ENCODE measurements around the gene SGK1. TPM values are rescaled to one million over a fixed set of nuclear protein-coding genes. Genes with fewer than 3 reads are reported as not detected.
"Not testable (repeated sequence)": the region's sequence is repeated elsewhere in the genome, so short reads cannot be mapped to it uniquely, and the experiment has no call there.

Gene SGK1
- total RNA-seq, 2 experiments from 2014 or later = 27.9 to 35.1 TPM

DNA sequence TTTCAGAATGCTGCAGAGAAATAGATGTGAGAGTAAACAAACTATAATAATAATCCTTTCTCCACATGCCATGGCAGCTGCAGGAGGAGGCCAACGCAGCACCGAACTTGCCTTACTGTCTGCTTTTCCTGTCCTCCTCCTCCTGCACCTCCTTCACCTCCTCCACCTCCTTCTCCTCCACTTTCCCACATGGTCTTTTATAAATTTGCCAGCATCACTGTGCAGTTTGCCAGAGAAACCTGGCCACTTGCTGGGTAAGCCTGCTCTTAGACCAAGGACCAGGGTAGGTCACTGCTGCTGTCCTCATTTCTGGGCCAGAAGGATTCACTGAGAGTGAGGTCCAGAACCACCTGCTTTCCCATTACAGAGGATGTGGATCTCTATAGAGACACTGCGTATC lies 8.7 kb downstream of the SGK1 start:
- Mint-ChIP-seq H3K27me3 (peaks cover 7% of the 10 kb centered on the region), H3K4me1 (peaks cover 7% of the 10 kb centered on the region), H3K4me3 (no peak overlapping the region), H3K9me3 (no peaks in the 10 kb centered on the region), H3K36me3 (ENCODE audit: low read depth) (no peaks in the 10 kb centered on the region), H3K27ac (no peak overlapping the region)
- ChIA-PET CTCF (no interaction called here), POLR2A (no interaction called here)
- DNase-seq = no peak

GRCh38 chr6:134308800-134309199 lies 9.1 kb downstream of the SGK1 start:
- H3K4me1 Mint-ChIP-seq = peaks cover 7% of the 10 kb centered on the region
- H3K27me3 Mint-ChIP-seq = peaks cover 7% of the 10 kb centered on the region
- H3K27ac Mint-ChIP-seq = no peak overlapping the region
- ChIA-PET POLR2A (no interaction called here), CTCF (no interaction called here)
- no peak for DNase-seq
- no peaks in the 10 kb centered on the region for H3K9me3 Mint-ChIP-seq
- H3K36me3 Mint-ChIP-seq (ENCODE audit: low read depth) = no peaks in the 10 kb centered on the region
- H3K4me3 Mint-ChIP-seq = no peak overlapping the region

- peaks cover 4% of the 10 kb centered on the region for H3K4me1 Mint-ChIP-seq
- H3K9me3 Mint-ChIP-seq = no peaks in the 10 kb centered on the region
- H3K27me3 Mint-ChIP-seq = peaks cover 1% of the 10 kb centered on the region
- H3K4me3 Mint-ChIP-seq = no peak overlapping the region
- ChIA-PET CTCF (no interaction called here), POLR2A (interaction anchor here (1.6 kb wide), 1 partner anchor 13 kb away, joined by 4 read pairs; no protein-coding TSS in a partner anchor)
- H3K27ac Mint-ChIP-seq = no peak overlapping the region
- H3K36me3 Mint-ChIP-seq (ENCODE audit: low read depth) = no peaks in the 10 kb centered on the region
- no peak for DNase-seq
Measured at GRCh38 chr6:134307870-134308269, 10.0 kb downstream of the SGK1 start.

DNA sequence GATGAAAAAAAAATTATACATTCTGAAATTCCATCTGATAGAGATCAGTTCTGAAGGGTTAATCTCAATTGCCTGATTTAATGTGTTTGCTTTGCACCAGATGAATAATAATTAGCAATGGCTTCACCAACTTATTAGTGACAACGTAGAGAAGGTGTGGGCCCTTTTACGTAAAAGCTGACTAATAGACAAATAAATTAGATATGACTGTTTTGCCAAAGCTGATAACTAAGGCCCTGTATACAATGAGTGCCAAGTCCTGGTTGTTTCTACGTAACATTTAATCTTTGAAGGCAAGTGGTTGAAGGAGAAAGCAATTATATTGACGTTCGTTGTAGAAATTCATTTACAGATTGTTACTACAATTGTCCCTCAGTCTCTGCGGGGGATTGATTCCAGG lies 10.8 kb downstream of the SGK1 start:
- POLR2A ChIA-PET = interaction anchor here (1.6 kb wide), 1 partner anchor 12 kb away, joined by 4 read pairs; no protein-coding TSS in a partner anchor
- DNase-seq = no peak
- H3K4me3 Mint-ChIP-seq = no peak overlapping the region
- no peaks in the 10 kb centered on the region for H3K36me3 Mint-ChIP-seq (ENCODE audit: low read depth)
- H3K9me3 Mint-ChIP-seq = no peaks in the 10 kb centered on the region
- CTCF ChIA-PET = interaction anchor here (1.1 kb wide), 1 partner anchor 10 kb away, joined by 3 read pairs; no protein-coding TSS in a partner anchor
- H3K4me1 Mint-ChIP-seq = peaks cover 4% of the 10 kb centered on the region
- H3K27ac Mint-ChIP-seq = no peak overlapping the region
- no peaks in the 10 kb centered on the region for H3K27me3 Mint-ChIP-seq

- H3K36me3 Mint-ChIP-seq (ENCODE audit: low read depth); H3K4me3 Mint-ChIP-seq; H3K4me1 Mint-ChIP-seq; POLR2A ChIA-PET; H3K27me3 Mint-ChIP-seq; H3K27ac Mint-ChIP-seq; H3K9me3 Mint-ChIP-seq; DNase-seq: not testable (repeated sequence)
- CTCF ChIA-PET = interaction anchor here (0.8 kb wide), 1 partner anchor 13 kb away, joined by 9 read pairs; the partner anchor contains the start of gene SGK1
Measured at GRCh38 chr6:134304381-134304780, 13.5 kb downstream of the SGK1 start.

DNA sequence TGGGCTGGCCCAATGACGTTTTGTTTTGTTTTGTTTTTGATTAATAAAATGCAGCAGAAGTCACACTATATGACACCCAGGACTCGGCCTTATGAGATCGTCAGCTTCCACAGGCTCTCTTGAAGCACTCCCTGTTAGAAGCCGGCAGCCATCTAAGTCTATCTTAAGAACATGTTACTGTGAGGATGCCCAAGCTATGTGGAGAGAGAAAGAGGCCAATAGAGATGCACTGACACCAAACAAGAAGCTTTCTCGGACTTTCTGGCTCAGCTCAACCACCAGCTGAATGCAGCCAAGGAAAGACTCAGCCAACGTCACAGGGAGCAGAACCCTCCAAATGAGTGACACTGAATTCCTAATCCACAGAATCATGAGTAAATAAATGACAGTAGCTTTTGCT lies 14.0 kb downstream of the SGK1 start:
- no peak overlapping the region for H3K27ac Mint-ChIP-seq
- H3K4me1 Mint-ChIP-seq = peaks cover 4% of the 10 kb centered on the region
- CTCF ChIA-PET = no interaction called here
- H3K9me3 Mint-ChIP-seq = no peaks in the 10 kb centered on the region
- no peak overlapping the region for H3K4me3 Mint-ChIP-seq
- no peak for DNase-seq
- no peaks in the 10 kb centered on the region for H3K36me3 Mint-ChIP-seq (ENCODE audit: low read depth)
- no peaks in the 10 kb centered on the region for H3K27me3 Mint-ChIP-seq
- POLR2A ChIA-PET = no interaction called here

- no peaks in the 10 kb centered on the region for H3K36me3 Mint-ChIP-seq (ENCODE audit: low read depth)
- POLR2A ChIA-PET = no interaction called here
- CTCF ChIA-PET = interaction anchor here (1.4 kb wide), 1 partner anchor 11 kb away, joined by 3 read pairs; no protein-coding TSS in a partner anchor
- DNase-seq = no peak
- H3K4me3 Mint-ChIP-seq = no peak overlapping the region
- no peaks in the 10 kb centered on the region for H3K27me3 Mint-ChIP-seq
- H3K27ac Mint-ChIP-seq = no peak overlapping the region
- no peaks in the 10 kb centered on the region for H3K9me3 Mint-ChIP-seq
- no peaks in the 10 kb centered on the region for H3K4me1 Mint-ChIP-seq
Measured at GRCh38 chr6:134299236-134299635, 18.7 kb downstream of the SGK1 start.

DNA sequence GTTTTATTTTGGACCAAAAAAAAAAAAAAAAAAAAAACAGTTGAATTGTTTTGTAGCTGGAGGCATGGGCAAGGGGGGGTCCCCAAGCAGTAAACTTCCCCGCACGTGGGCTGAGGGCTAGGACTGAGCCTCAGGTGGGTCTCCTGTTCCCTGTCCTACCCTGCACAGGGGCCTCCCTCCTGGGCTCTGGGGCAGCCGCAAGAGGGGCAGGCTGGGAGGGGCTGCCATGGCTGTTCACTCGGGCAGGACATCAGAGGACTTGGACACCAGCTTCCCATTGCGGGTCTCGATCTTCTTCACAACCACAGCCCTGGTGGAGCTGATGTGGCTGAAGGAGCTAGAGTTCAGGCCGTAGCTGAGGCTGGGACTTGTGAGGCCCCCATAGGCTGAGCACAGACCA lies 21.1 kb downstream of the SGK1 start:
- POLR2A ChIA-PET = no interaction called here
- no peak overlapping the region for H3K4me3 Mint-ChIP-seq
- H3K36me3 Mint-ChIP-seq (ENCODE audit: low read depth) = no peaks in the 10 kb centered on the region
- no peaks in the 10 kb centered on the region for H3K9me3 Mint-ChIP-seq
- no peak overlapping the region for H3K27ac Mint-ChIP-seq
- CTCF ChIA-PET = interaction anchor here (0.6 kb wide), 1 partner anchor 21 kb away, joined by 3 read pairs; no protein-coding TSS in a partner anchor
- DNase-seq = no peak
- H3K4me1 Mint-ChIP-seq = no peaks in the 10 kb centered on the region
- H3K27me3 Mint-ChIP-seq = no peaks in the 10 kb centered on the region

- H3K27ac Mint-ChIP-seq = no peak overlapping the region
- DNase-seq = no peak
- H3K4me1 Mint-ChIP-seq = no peaks in the 10 kb centered on the region
- H3K36me3 Mint-ChIP-seq (ENCODE audit: low read depth) = no peaks in the 10 kb centered on the region
- H3K9me3 Mint-ChIP-seq = no peaks in the 10 kb centered on the region
- CTCF ChIA-PET = interaction anchor here (0.6 kb wide), 1 partner anchor 21 kb away, joined by 3 read pairs; no protein-coding TSS in a partner anchor
- no peaks in the 10 kb centered on the region for H3K27me3 Mint-ChIP-seq
- POLR2A ChIA-PET = no interaction called here
- no peak overlapping the region for H3K4me3 Mint-ChIP-seq
Measured at GRCh38 chr6:134295953-134296553, 21.9 kb downstream of the SGK1 start.

DNA sequence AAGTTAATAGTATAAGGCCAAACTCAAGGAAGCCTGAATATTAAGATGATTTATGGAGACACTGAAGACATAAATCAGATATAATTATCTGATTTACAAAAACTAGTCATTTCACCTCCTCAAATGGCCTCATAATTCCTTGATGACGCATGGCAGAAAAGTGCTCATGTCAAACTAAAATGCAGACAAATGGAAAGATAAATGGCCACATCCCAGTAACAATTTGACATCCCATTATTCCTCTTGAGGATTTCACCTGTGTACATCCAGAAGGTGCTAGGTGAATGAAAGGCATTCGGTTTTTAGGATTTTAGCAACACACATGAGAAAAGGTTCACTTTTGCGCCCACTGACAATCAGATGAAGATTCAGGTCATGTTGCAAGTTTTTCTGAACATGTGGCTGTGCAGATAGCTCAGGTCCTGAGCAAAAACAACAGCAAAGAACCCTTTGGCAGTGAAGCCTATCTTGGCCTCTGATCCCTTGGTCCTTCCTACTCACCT lies 24.2 kb downstream of the SGK1 start:
- Mint-ChIP-seq H3K27me3 (no peaks in the 10 kb centered on the region), H3K9me3 (no peaks in the 10 kb centered on the region), H3K4me1 (peaks cover 6% of the 10 kb centered on the region), H3K36me3 (ENCODE audit: low read depth) (no peaks in the 10 kb centered on the region), H3K27ac (no peak overlapping the region), H3K4me3 (no peak overlapping the region)
- POLR2A ChIA-PET = no interaction called here
- no peak for DNase-seq
- CTCF ChIA-PET = no interaction called here

GRCh38 chr6:134291156-134291555 lies 26.8 kb downstream of the SGK1 start:
- no peak for DNase-seq
- CTCF ChIA-PET = interaction anchor here (1.0 kb wide), 1 partner anchor 9 kb away, joined by 3 read pairs; no protein-coding TSS in a partner anchor
- Mint-ChIP-seq H3K27me3 (no peaks in the 10 kb centered on the region), H3K4me3 (no peak overlapping the region), H3K9me3 (no peaks in the 10 kb centered on the region), H3K36me3 (ENCODE audit: low read depth) (no peaks in the 10 kb centered on the region), H3K27ac (no peak overlapping the region), H3K4me1 (peaks cover 18% of the 10 kb centered on the region)
- POLR2A ChIA-PET = interaction anchor here (0.6 kb wide), 1 partner anchor 141 kb away, joined by 3 read pairs; no protein-coding TSS in a partner anchor

DNA sequence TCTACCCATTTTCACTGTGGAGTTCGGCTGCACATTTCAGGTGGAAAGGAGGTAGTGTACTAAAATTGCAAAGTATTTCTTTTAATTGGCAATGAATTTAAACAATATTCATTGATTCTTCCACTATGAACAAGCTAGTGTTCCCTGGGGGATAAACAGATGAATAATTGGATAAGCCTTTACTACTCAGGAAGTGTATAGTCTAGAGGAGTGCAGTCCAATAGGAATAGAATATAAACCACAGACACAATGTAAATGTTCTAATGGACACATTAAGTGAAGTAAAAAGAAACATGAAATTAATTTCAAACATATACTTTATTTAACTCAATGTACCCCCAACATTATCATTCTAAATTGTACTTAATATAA lies 28.7 kb downstream of the SGK1 start:
- no peak for DNase-seq
- Mint-ChIP-seq H3K27ac (peak overlapping the region; percentile 68), H3K4me1 (peaks cover 26% of the 10 kb centered on the region), H3K4me3 (no peak overlapping the region), H3K27me3 (no peaks in the 10 kb centered on the region), H3K36me3 (ENCODE audit: low read depth) (no peaks in the 10 kb centered on the region), H3K9me3 (no peaks in the 10 kb centered on the region)
- CTCF ChIA-PET = interaction anchor here (1.4 kb wide), 1 partner anchor 10 kb away, joined by 3 read pairs; no protein-coding TSS in a partner anchor
- POLR2A ChIA-PET = no interaction called here

DNA sequence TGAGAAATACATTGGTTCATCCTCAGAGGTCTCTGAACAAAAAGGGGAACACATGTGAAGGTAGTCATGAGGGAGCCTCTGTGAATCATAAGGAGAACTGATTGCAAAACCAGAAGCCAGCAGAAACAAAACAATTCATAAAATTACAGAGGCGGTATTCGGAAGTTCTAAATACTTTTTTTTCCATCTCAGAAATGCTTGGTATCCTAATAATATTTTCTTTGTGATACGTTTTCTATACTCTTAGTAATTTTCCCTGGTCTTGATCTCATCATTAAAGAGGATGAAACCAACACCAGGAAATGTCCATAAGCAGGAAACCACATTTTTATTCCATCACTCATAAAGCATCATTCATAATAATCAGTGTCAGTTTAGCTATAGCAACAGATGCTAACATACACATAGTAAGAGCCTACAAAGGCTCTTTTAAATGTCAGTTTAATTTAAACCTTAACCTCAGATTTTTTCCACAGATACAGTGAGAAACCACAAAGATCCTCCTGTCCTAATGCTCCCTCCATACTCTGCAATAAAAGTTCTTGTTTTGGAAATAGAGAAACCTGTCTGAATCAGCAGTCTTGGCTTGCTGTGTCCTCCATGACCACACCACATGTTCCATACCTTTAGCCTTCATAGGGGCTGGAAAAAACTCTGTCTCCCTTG lies 29.2 kb downstream of the SGK1 start:
- H3K36me3 Mint-ChIP-seq (ENCODE audit: low read depth) = no peaks in the 10 kb centered on the region
- no peak for DNase-seq
- H3K4me1 Mint-ChIP-seq = peaks cover 26% of the 10 kb centered on the region
- ChIA-PET CTCF (interaction anchor here (1.4 kb wide), 1 partner anchor 11 kb away, joined by 3 read pairs; no protein-coding TSS in a partner anchor), POLR2A (interaction anchor here (1.3 to 1.5 kb wide), 3 partner anchors 11 to 186 kb away, joined by 3 to 5 read pairs (median 3); no protein-coding TSS in a partner anchor)
- H3K27me3 Mint-ChIP-seq = no peaks in the 10 kb centered on the region
- no peaks in the 10 kb centered on the region for H3K9me3 Mint-ChIP-seq
- H3K4me3 Mint-ChIP-seq = peak overlapping the region; percentile 3
- H3K27ac Mint-ChIP-seq = peak overlapping the region; percentile 68

Measured in activated CD4-positive, alpha-beta memory T cell treated with anti-CD3 and anti-CD28 coated beads, Interleukin-2, amount 10 ng/mL, durations not matched to agents 7 days and 5 days (primary cell).